HL-60 (cell line): ENCODE results near the gene ANKH.

ENCODE experiments used
- DNase-seq, 2 experiments: peaks; one replicate each; pipeline ENCODE4 v3.0.0-alpha.2; 2010 to 2020; ENCODE audit warnings: low read depth in 1 of 2, low spot score in 1 of 2
- H3K27ac ChIP-seq: fragments of 250-450 bp; sonication (Bioruptor Pico); replicated peaks from 2 replicates; pipeline ENCODE4 v1.5.1; 2020; ENCODE audit warnings: mild to moderate bottlenecking, moderate library complexity
- H3K27me3 ChIP-seq: fragments of 250-450 bp; sonication (Bioruptor Pico); 2 replicates; pipeline ENCODE4 v1.5.1; 2021; ENCODE audit warnings: mild to moderate bottlenecking, moderate library complexity; ENCODE audit not compliant: insufficient read depth, poor library complexity, severe bottlenecking
- H3K4me3 ChIP-seq: replicated peaks from 2 replicates; pipeline ENCODE4 v1.5.1; 2011; ENCODE audit warnings: mild to moderate bottlenecking, control low read depth, low read length; ENCODE audit not compliant: insufficient read depth
- GABPA ChIP-seq: IDR thresholded peaks from 2 replicates; pipeline ENCODE4 v1.6.1; 2012; ENCODE audit warnings: low read depth
- POLR2AphosphoS5 ChIP-seq: IDR thresholded peaks from 2 replicates; pipeline ENCODE4 v1.6.1; 2012; ENCODE audit warnings: low read depth
- REST ChIP-seq: IDR thresholded peaks from 2 replicates; pipeline ENCODE4 v1.6.1; 2012; ENCODE audit warnings: low read depth; ENCODE audit not compliant: insufficient replicate concordance
- SPI1 ChIP-seq: IDR thresholded peaks from 2 replicates; pipeline ENCODE4 v1.6.1; 2012; ENCODE audit warnings: low read depth, mild to moderate bottlenecking, borderline replicate concordance
- TF ChIP-seq, protein P1 (sequence below): IDR thresholded peaks from one replicate; pipeline ENCODE4 v1.5.1; 2011; ENCODE audit warnings: low read length, control low read depth, inconsistent platforms; ENCODE audit not compliant: insufficient read depth

The ANKH gene

DNA sequence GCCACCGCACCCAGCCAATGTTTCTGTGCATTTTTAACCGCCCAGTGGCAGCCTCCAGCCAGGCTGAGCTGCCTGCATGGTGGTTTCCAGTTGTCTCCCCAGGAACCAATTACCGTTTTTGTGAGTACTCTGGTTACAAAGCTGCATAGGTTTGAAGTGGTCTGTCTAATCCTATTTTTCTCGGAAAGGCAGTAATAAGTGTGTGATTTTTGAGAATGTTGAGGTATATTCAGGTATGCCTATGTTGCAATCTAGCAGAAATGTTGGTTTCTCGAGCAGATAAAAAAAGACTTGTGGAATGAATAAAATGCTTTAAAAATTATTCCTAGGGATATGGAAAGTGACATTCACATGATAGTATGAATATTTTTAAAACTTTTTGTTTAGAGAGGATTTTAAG lies 41.5 kb upstream of the ANKH start:
- TF ChIP-seq POLR2AphosphoS5: no peak
- TF ChIP-seq SPI1: no peak
- TF ChIP-seq REST: no peak
- TF ChIP-seq GABPA: no peak
- TF ChIP-seq, protein P1, sequence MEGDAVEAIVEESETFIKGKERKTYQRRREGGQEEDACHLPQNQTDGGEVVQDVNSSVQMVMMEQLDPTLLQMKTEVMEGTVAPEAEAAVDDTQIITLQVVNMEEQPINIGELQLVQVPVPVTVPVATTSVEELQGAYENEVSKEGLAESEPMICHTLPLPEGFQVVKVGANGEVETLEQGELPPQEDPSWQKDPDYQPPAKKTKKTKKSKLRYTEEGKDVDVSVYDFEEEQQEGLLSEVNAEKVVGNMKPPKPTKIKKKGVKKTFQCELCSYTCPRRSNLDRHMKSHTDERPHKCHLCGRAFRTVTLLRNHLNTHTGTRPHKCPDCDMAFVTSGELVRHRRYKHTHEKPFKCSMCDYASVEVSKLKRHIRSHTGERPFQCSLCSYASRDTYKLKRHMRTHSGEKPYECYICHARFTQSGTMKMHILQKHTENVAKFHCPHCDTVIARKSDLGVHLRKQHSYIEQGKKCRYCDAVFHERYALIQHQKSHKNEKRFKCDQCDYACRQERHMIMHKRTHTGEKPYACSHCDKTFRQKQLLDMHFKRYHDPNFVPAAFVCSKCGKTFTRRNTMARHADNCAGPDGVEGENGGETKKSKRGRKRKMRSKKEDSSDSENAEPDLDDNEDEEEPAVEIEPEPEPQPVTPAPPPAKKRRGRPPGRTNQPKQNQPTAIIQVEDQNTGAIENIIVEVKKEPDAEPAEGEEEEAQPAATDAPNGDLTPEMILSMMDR: no peak
- no peak for DNase-seq
- H3K27me3 ChIP-seq: no peaks in the 10 kb centered on the region
- H3K4me3 ChIP-seq: no peak overlapping the region
- H3K27ac ChIP-seq: no peak overlapping the region

GRCh38 chr5:14912206-14912605 lies 40.6 kb upstream of the ANKH start:
- no peak for TF ChIP-seq SPI1
- TF ChIP-seq, protein P1: no peak
- TF ChIP-seq REST: no peak
- TF ChIP-seq GABPA: no peak
- TF ChIP-seq POLR2AphosphoS5: no peak
- DNase-seq: no peak
- Histone ChIP-seq H3K27ac (no peak overlapping the region), H3K4me3 (no peak overlapping the region), H3K27me3 (no peaks in the 10 kb centered on the region)

GRCh38 chr5:14909369-14909768 lies 37.8 kb upstream of the ANKH start:
- Histone ChIP-seq H3K4me3 (no peak overlapping the region), H3K27me3 (no peaks in the 10 kb centered on the region), H3K27ac (no peak overlapping the region)
- no peak for DNase-seq
- TF ChIP-seq, protein P1: no peak
- TF ChIP-seq REST (no peak), SPI1 (no peak), GABPA (no peak)
